ENCODE results near the gene DIABLO. TPM values are rescaled to one million over a fixed set of nuclear protein-coding genes. Genes with fewer than 3 reads are reported as not detected.

DIABLO gene
- total and polyA plus RNA-seq, 9 of the 15 experiments (the other 6 are each of a cell fraction or from before 2014, with no cell fraction given): 37.3 to 101 (median 80.1) TPM

DNA sequence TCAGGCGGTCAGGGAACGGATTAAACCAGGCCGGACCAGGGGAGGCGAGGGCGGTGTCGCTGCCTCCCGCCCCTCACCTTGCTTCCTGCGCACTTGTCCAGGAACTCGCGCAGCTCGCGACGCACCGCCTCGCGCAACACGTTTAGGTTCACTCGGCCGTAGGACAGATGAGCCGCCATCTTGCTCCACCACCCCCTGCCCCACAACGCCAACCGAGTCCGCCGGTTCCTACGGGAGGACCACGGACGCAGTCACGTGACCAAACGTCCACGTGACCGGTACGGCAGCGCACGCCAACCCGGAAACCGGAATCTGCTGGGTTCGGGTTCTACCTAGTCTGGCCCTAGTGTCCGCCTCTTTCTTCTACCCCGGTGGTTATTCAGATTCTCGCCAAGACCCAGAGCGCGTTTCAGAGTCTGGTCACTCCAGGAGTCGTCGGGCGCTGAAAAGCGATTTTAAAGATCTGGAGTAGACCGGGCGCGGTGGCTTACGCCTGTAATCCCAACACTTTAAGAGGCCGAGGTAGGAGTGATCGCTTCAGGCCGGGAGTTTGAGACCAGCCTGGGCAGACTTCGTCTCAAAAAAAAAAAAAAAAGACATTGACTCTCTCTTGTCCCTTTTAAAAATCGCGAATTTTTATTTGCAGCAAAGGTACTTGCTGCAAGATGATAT lies 40.5 kb upstream of the DIABLO start, which contains the start of gene VPS33A (continued):
- no peak for TF ChIP-seq RFX7 (CRISPR knock-in tag; IDR thresholded peaks at IDR 0.05)
- no peak for TF ChIP-seq GABPB2 (CRISPR knock-in tag; conservative IDR thresholded peaks at IDR 0.05)
- no peak for TF ChIP-seq ZNF551 (CRISPR knock-in tag; IDR thresholded peaks at IDR 0.05)
- TF ChIP-seq ZNF780A (CRISPR knock-in tag; IDR thresholded peaks at IDR 0.05): no peak
- peak; percentile 56 for TF ChIP-seq KLF13 (tag; IDR thresholded peaks at IDR 0.05; ENCODE audit: borderline replicate concordance, low read depth)
- TF ChIP-seq BRD9 (IDR thresholded peaks at IDR 0.05; ENCODE audit: low read depth, partially characterized antibody): peak; percentile 26
- 0 out of 4 replicates have a peak, but pooled peaks of 1 of the 2 experiments have one; percentile 39 for TF ChIP-seq ARNT (IDR thresholded peaks at IDR 0.05)
- TF ChIP-seq KLF16 (IDR thresholded peaks at IDR 0.05): peak; percentile 47; the same call in 1 of the 2 replicates
- TF ChIP-seq CBFA2T3 (IDR thresholded peaks at IDR 0.05): peak; percentile 46; the same call in 1 of the 2 replicates
- TF ChIP-seq HMGN3 (IDR thresholded peaks at IDR 0.05; ENCODE audit: borderline replicate concordance, extremely low read depth, insufficient read length, low read depth, low read length): peak; percentile 46
- TF ChIP-seq, protein P1, sequence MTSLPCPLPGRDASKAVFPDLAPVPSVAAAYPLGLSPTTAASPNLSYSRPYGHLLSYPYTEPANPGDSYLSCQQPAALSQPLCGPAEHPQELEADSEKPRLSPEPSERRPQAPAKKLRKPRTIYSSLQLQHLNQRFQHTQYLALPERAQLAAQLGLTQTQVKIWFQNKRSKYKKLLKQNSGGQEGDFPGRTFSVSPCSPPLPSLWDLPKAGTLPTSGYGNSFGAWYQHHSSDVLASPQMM (CRISPR knock-in tag; IDR thresholded peaks at IDR 0.05): no peak
- TF ChIP-seq BHLHE40 (IDR thresholded peaks at IDR 0.05; ENCODE audit: low read length): peak; percentile 97
- TF ChIP-seq, protein P2, sequence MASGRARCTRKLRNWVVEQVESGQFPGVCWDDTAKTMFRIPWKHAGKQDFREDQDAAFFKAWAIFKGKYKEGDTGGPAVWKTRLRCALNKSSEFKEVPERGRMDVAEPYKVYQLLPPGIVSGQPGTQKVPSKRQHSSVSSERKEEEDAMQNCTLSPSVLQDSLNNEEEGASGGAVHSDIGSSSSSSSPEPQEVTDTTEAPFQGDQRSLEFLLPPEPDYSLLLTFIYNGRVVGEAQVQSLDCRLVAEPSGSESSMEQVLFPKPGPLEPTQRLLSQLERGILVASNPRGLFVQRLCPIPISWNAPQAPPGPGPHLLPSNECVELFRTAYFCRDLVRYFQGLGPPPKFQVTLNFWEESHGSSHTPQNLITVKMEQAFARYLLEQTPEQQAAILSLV (tag; IDR thresholded peaks at IDR 0.05): no peak
- TF ChIP-seq SRF (CRISPR knock-in tag; IDR thresholded peaks at IDR 0.05): no peak
- TF ChIP-seq ZC3H8 (IDR thresholded peaks at IDR 0.05): no peak
- peak; percentile 98 for TF ChIP-seq ELF4 (CRISPR knock-in tag; IDR thresholded peaks at IDR 0.05)
- no peak; a peak in 1 of 4 replicates for TF ChIP-seq ETV6 (IDR thresholded peaks at IDR 0.05; ENCODE audit: borderline replicate concordance in 1 of 2, low read depth in 2 of 2, low read length in 1 of 2)
- no peak for TF ChIP-seq ETV6 (CRISPR knock-in tag; IDR thresholded peaks at IDR 0.05; ENCODE audit: borderline replicate concordance)
- peak; percentile 99 for TF ChIP-seq ELF2 (CRISPR knock-in tag; IDR thresholded peaks at IDR 0.05)
- TF ChIP-seq, protein P3, sequence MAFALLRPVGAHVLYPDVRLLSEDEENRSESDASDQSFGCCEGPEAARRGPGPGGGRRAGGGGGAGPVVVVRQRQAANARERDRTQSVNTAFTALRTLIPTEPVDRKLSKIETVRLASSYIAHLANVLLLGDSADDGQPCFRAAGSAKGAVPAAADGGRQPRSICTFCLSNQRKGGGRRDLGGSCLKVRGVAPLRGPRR (CRISPR knock-in tag; IDR thresholded peaks at IDR 0.05): no peak
- TF ChIP-seq, protein P4, sequence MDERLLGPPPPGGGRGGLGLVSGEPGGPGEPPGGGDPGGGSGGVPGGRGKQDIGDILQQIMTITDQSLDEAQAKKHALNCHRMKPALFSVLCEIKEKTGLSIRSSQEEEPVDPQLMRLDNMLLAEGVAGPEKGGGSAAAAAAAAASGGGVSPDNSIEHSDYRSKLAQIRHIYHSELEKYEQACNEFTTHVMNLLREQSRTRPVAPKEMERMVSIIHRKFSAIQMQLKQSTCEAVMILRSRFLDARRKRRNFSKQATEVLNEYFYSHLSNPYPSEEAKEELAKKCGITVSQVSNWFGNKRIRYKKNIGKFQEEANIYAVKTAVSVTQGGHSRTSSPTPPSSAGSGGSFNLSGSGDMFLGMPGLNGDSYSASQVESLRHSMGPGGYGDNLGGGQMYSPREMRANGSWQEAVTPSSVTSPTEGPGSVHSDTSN (CRISPR knock-in tag; IDR thresholded peaks at IDR 0.05; ENCODE audit: low read depth): no peak
- TF ChIP-seq, protein P4 (tag; conservative IDR thresholded peaks at IDR 0.05; ENCODE audit: low read depth): no peak
- no peak for TF ChIP-seq ZNF76 (CRISPR knock-in tag; IDR thresholded peaks at IDR 0.05; ENCODE audit: borderline replicate concordance)
- TF ChIP-seq GATAD2B (IDR thresholded peaks at IDR 0.05; ENCODE audit: borderline replicate concordance): peak; percentile 78; the same call in 1 of the 2 replicates
- TF ChIP-seq, protein P5, sequence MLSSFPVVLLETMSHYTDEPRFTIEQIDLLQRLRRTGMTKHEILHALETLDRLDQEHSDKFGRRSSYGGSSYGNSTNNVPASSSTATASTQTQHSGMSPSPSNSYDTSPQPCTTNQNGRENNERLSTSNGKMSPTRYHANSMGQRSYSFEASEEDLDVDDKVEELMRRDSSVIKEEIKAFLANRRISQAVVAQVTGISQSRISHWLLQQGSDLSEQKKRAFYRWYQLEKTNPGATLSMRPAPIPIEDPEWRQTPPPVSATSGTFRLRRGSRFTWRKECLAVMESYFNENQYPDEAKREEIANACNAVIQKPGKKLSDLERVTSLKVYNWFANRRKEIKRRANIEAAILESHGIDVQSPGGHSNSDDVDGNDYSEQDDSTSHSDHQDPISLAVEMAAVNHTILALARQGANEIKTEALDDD (IDR thresholded peaks at IDR 0.05): 0 out of 2 replicates have a peak, but pooled peaks have one; percentile 46
